ENCODE measurements around the gene ARFGAP2. TPM values are rescaled to one million over a fixed set of nuclear protein-coding genes. Genes with fewer than 3 reads are reported as not detected.

ARFGAP2 gene
- total RNA-seq, 1 donor from 2014 or later, result 90.9 TPM

DNA sequence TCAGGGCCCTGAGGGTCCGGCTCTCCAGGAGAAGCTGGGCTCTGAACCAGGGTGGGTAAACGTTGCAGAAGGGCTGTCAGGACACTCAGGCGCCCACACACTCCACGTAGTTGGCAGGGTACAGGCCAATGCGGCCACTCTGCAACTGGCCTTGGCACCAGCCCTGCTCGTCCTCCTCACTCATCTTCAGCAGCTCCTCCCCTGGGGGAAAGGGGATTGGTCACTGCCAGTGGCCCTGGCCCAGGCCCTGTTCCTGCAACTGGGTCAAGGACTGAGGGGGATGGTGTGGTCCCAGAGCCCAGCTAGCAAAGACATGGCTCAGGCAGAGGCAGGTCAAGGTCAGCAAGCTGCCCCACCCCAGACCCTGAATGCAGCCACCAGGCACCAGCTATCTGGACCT, 1.2 kb upstream of the ARFGAP2 start:
- DNase-seq (no peak), ATAC-seq (no peak)
- Histone ChIP-seq H3K4me1 (peaks cover 36% of the 10 kb centered on the region), H3K27ac (peak overlapping the region; percentile 98), H3K27me3 (ENCODE audit: low read depth) (no peaks in the 10 kb centered on the region), H3K36me3 (peaks cover 29% of the 10 kb centered on the region), H3K4me3 (peak overlapping the region; percentile 100), H3K9me3 (no peaks in the 10 kb centered on the region)
- TF ChIP-seq, protein P1, sequence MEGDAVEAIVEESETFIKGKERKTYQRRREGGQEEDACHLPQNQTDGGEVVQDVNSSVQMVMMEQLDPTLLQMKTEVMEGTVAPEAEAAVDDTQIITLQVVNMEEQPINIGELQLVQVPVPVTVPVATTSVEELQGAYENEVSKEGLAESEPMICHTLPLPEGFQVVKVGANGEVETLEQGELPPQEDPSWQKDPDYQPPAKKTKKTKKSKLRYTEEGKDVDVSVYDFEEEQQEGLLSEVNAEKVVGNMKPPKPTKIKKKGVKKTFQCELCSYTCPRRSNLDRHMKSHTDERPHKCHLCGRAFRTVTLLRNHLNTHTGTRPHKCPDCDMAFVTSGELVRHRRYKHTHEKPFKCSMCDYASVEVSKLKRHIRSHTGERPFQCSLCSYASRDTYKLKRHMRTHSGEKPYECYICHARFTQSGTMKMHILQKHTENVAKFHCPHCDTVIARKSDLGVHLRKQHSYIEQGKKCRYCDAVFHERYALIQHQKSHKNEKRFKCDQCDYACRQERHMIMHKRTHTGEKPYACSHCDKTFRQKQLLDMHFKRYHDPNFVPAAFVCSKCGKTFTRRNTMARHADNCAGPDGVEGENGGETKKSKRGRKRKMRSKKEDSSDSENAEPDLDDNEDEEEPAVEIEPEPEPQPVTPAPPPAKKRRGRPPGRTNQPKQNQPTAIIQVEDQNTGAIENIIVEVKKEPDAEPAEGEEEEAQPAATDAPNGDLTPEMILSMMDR (IDR thresholded peaks at IDR 0.05), result no peak
- intact Hi-C loops (cut with DNase I), result no loop called here

DNA sequence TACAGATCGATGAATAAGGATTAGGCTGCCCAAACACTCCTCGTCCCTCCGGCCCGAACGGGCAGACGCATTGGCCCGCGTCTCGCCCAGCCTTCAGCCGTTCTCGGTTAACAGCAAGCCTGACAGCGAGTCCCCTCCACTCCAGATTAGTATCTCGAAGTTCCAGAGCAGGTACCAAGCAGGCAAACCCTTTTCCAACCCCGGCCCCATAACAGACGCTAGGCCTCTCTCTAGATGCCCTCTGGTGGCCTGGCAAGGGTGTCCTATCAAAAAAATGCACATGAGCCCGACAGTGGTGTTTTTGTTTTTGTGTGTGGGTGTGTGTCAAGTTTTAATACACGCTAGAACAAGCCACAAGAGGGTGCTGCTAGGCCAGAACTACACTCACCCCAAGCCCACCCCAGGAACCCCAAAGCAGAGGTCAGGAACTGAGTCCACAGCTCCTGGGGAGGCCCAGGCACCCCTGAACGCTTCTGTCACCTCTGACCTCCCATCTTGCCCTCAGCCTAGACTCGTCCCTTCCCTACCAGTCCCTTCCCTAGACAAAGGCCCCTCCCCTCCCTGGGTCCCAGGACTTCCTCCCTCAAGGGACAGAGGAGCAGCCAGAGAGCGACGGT, 658 bp upstream of the ARFGAP2 start:
- Histone ChIP-seq H3K36me3 (peaks cover 34% of the 10 kb centered on the region), H3K9me3 (no peaks in the 10 kb centered on the region), H3K4me3 (peak overlapping the region; percentile 100), H3K4me1 (peaks cover 39% of the 10 kb centered on the region), H3K27me3 (ENCODE audit: low read depth) (no peaks in the 10 kb centered on the region), H3K27ac (peak overlapping the region; percentile 98)
- intact Hi-C loops (cut with DNase I), result no loop called here
- DNase-seq (peak; percentile 71), ATAC-seq (peak; percentile 80)
- TF ChIP-seq, protein P1 (IDR thresholded peaks at IDR 0.05), result peak; percentile 64

DNA sequence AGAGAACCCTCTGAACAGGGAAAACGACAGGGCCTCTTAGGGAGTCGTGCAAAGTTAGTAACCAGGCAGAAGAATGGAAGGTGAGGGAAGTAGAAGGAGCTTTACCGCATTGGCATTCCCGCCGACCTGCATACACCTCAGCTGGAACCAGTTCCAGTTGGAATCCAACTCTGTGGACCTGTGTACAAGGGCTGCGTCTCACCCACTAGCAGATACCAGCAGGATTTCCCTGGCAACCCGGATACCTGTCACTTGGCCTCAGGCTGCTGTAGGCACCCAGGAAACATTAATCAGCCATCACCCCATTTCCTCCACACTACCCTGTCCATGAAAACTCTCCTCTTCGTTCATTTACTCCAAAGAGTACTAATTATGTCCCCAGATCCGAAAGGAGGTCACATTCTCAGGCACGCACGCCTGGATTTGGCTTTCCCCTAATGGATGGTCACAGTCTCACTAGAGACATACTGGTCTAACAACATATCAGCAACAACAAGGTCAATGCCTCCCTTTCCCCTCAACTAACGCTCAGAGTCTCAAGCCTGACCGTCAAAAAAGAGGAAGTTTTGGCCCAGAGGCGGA, 842 bp downstream of the ARFGAP2 start:
- intact Hi-C loops (cut with DNase I), result no loop called here
- H3K36me3 ChIP-seq, result peaks cover 49% of the 10 kb centered on the region
- peak overlapping the region; percentile 98 for H3K27ac ChIP-seq

DNA sequence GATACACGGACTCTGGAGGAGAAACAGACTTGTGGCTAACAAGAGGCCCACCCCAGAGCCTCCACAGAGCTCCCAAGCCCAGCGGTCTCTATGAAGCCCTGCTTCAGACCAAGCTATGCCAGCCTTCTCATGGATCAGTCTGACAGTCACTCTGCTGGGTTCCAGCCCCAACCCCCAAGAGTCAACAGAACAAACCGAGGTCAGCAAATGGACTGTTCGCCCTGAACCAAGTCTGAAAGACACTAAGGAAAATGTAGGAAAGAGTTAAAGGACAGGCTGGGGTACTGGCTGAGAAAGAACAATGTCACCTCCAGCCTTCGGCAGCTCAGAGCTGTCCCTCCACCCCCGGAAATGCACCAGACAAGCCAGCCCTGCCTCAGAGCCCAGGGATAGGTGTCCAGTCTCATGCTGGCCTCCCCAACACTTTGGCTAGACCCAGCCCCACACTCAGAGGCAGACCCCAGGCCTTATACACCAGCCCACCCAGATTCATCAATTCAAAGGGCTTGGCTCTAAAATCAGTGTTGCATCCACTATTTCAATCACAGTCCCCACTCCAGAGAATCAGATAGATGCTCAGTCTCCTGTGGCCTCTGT, 3.8 kb downstream of the ARFGAP2 start:
- H3K27ac ChIP-seq, result no peak overlapping the region
- H3K27me3 ChIP-seq (ENCODE audit: low read depth), result no peaks in the 10 kb centered on the region
- peaks cover 33% of the 10 kb centered on the region for H3K4me1 ChIP-seq
- ATAC-seq (no peak), DNase-seq (no peak)
- intact Hi-C loops (cut with DNase I), result no loop called here
- no peak overlapping the region for H3K4me3 ChIP-seq
- TF ChIP-seq, protein P1 (IDR thresholded peaks at IDR 0.05), result no peak
- H3K9me3 ChIP-seq, result no peaks in the 10 kb centered on the region
- peaks cover 75% of the 10 kb centered on the region for H3K36me3 ChIP-seq

More for the DNA sequence above, 842 bp downstream of the ARFGAP2 start:
- H3K4me3 ChIP-seq, result peak overlapping the region; percentile 100
- no peak for DNase-seq
- no peak for ATAC-seq
- no peaks in the 10 kb centered on the region for H3K9me3 ChIP-seq
- TF ChIP-seq, protein P1 (IDR thresholded peaks at IDR 0.05), result no peak
- H3K4me1 ChIP-seq, result peaks cover 39% of the 10 kb centered on the region
- H3K27me3 ChIP-seq (ENCODE audit: low read depth), result no peaks in the 10 kb centered on the region

DNA sequence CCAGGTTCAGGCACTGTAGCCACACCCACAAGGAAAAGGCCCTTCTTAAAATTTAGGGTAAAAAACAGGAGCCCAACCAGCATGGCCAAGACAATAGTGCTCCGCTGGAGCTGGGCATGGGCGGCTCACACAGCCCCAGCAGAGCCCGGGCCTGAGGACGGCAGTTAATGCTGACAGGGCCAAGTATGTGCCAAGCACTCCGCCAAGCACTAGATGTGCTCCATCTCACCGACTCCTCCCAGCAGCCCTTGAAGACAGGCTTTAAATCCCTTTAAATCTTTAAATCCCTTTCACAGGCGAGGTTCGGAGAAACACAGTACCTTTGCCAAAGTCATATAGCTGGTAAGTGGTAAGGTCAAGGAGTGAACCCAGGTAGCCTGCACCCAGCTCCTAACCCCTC, 4.8 kb downstream of the ARFGAP2 start:
- H3K4me1 ChIP-seq, result peaks cover 27% of the 10 kb centered on the region
- intact Hi-C loops (cut with DNase I), result no loop called here
- no peaks in the 10 kb centered on the region for H3K9me3 ChIP-seq
- H3K27ac ChIP-seq, result no peak overlapping the region
- peaks cover 85% of the 10 kb centered on the region for H3K36me3 ChIP-seq
- H3K27me3 ChIP-seq (ENCODE audit: low read depth), result no peaks in the 10 kb centered on the region
- TF ChIP-seq, protein P1 (IDR thresholded peaks at IDR 0.05), result no peak
- DNase-seq (no peak), ATAC-seq (no peak)
- H3K4me3 ChIP-seq, result no peak overlapping the region

Data from lower lobe of right lung (tissue), 2 donors.